Retinal pigment epithelial cell (primary cell): ENCODE measurements around the gene PIGZ.

Experiments used
- DNase-seq: peaks from one replicate; pipeline ENCODE4 v3.0.0-alpha.2; 2010; ENCODE audit warnings: low read depth
- H3K4me3 ChIP-seq: 2 replicates; pipeline ENCODE4 v1.5.1; 2011; ENCODE audit warnings: mild to moderate bottlenecking, low read length, control low read depth, moderate library complexity
- CTCF ChIP-seq: conservative IDR thresholded peaks from 2 replicates; pipeline ENCODE4 v1.5.1; 2011; ENCODE audit warnings: low read depth, low read length, control low read depth, inconsistent platforms

PIGZ gene

GRCh38 chr3:196938124-196938523, 30.5 kb downstream of the PIGZ start:
- no peak for TF ChIP-seq CTCF
- no peak overlapping the region for H3K4me3 ChIP-seq
- DNase-seq = no peak

GRCh38 chr3:196936288-196936687, 32.3 kb downstream of the PIGZ start:
- no peak for TF ChIP-seq CTCF
- DNase-seq = no peak
- no peak overlapping the region for H3K4me3 ChIP-seq

- no peak overlapping the region for H3K4me3 ChIP-seq
- TF ChIP-seq CTCF = no peak
- DNase-seq = no peak
Observed at GRCh38 chr3:196932600-196932999, 36.0 kb downstream of the PIGZ start.

DNA sequence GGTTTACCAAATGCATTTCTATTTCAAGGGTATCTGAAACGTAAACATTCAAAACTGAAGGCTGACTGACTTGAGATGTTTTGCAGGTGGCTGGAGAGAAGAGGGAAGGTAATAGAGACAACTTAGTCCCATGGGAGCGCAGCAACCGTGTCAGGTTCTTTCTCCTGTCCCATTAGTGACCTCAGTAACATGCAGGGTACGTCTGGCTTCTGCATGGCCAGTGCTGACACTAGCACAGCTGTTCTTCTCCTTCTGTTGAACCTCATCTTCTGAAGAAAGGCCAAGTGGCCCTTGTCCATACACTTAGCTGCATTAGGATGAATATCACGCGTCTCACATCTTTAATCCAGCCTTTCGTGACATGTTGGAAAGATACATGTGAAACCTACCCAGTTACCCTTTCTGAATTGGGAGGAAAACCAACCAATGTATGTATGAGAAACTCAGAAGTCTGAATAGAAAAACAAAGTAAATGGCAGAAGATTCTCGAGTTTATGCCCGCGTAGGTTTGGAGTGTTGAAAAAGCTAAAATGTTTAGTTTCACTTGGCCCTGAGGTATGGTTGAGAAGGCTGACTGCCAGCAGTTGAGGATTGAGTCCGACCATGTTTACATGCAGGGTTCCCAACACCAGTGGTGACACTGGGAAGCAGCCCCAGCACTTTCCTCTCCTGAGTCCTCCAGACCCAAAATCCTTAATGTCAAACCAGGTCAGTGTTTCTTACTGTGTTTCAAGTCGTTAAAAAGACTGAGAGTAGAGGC, 36.6 kb downstream of the PIGZ start:
- H3K4me3 ChIP-seq = no peak overlapping the region
- no peak for TF ChIP-seq CTCF
- no peak for DNase-seq

- no peak overlapping the region for H3K4me3 ChIP-seq
- no peak for DNase-seq
- no peak for TF ChIP-seq CTCF
Observed at GRCh38 chr3:196931157-196931556, 37.5 kb downstream of the PIGZ start.

- H3K4me3 ChIP-seq = no peak overlapping the region
- no peak for DNase-seq
- no peak for TF ChIP-seq CTCF
Observed at GRCh38 chr3:196927571-196928453, 40.8 kb downstream of the PIGZ start.
